GM20431 (cell line): ENCODE data around the gene MTHFD2.
"Not testable (repeated sequence)": the region's sequence is repeated elsewhere in the genome, so short reads cannot be mapped to it uniquely, and the experiment has no call there.

Experiments used
- in situ Hi-C: fragments of 300-500 bp; cut with MseI, MboI; formaldehyde crosslinking; loops from one replicate; pipeline ENCODE4 v1.15.0; 2020; ENCODE audit warnings: low sequenced_read_pairs; ENCODE audit not compliant: unreplicated experiment

MTHFD2 gene

GRCh38 chr2:74198461-74199274 lies at the start of gene MTHFD2:
Gene MTHFD2 (plus strand): TSS chr2:74198615. CDS start chr2:74198642, 27 bp downstream.
- in situ Hi-C loops, result no loop called here

- in situ Hi-C loops, result no loop called here
These were observed 49.2 kb upstream of the MTHFD2 start for GRCh38 chr2:74149247-74149525.

- in situ Hi-C loops, result no loop called here
These were observed 48.7 kb upstream of the MTHFD2 start for GRCh38 chr2:74149570-74150319.

- in situ Hi-C loops, result no loop called here
These were observed 45.5 kb upstream of the MTHFD2 start for GRCh38 chr2:74152954-74153353.

- in situ Hi-C loops, result no loop called here
These were observed 42.6 kb upstream of the MTHFD2 start for GRCh38 chr2:74155830-74156229.

- in situ Hi-C loops, result no loop called here
These were observed 35.5 kb upstream of the MTHFD2 start for GRCh38 chr2:74162951-74163350.

- in situ Hi-C loops, result no loop called here
These were observed 33.7 kb upstream of the MTHFD2 start for GRCh38 chr2:74164761-74165160.

GRCh38 chr2:74168739-74169138 lies 29.7 kb upstream of the MTHFD2 start:
- in situ Hi-C loops, result no loop called here

- in situ Hi-C loops, result no loop called here
These were observed 23.5 kb upstream of the MTHFD2 start for GRCh38 chr2:74174909-74175308.

GRCh38 chr2:74177696-74178095 lies 20.7 kb upstream of the MTHFD2 start:
- in situ Hi-C loops, result no loop called here

- in situ Hi-C loops, result no loop called here
These were observed 20.0 kb upstream of the MTHFD2 start, which contains the start of gene MOB1A for GRCh38 chr2:74178211-74179062. Gene MOB1A (minus strand): TSS chr2:74178879. CDS start chr2:74178674, 205 bp downstream.

- in situ Hi-C loops, result no loop called here
These were observed 19.2 kb upstream of the MTHFD2 start for GRCh38 chr2:74179063-74179865.

- in situ Hi-C loops, result no loop called here
These were observed 16.7 kb upstream of the MTHFD2 start for GRCh38 chr2:74181739-74182138.

GRCh38 chr2:74183878-74184277 lies 14.5 kb upstream of the MTHFD2 start:
- in situ Hi-C loops, result no loop called here

GRCh38 chr2:74186038-74186437 lies 12.4 kb upstream of the MTHFD2 start:
- in situ Hi-C loops, result no loop called here

- in situ Hi-C loops, result not testable (repeated sequence)
These were observed 11.7 kb upstream of the MTHFD2 start for GRCh38 chr2:74186706-74187105.

GRCh38 chr2:74188018-74188601 lies 10.3 kb upstream of the MTHFD2 start:
- in situ Hi-C loops, result no loop called here

- in situ Hi-C loops, result no loop called here
These were observed 9.7 kb upstream of the MTHFD2 start for GRCh38 chr2:74188696-74189095.

- in situ Hi-C loops, result no loop called here
These were observed 6.6 kb upstream of the MTHFD2 start for GRCh38 chr2:74191596-74192380.
